HEK293 (cell line): ENCODE data around the gene EGFL8.

Source experiments
- ZBTB8A ChIP-seq: fragments of 450-650 bp; formaldehyde crosslinking; IDR thresholded peaks from 2 replicates; pipeline ENCODE4 v1.5.1; 2016; ENCODE audit warnings: missing biosample characterization, missing genetic modification characterization
- ZNF350 ChIP-seq: fragments of 450-650 bp; formaldehyde crosslinking; IDR thresholded peaks from 2 replicates; pipeline ENCODE4 v1.5.0; 2017; ENCODE audit warnings: missing biosample characterization, mild to moderate bottlenecking, missing genetic modification characterization

- TF ChIP-seq ZBTB8A (tag by site-specific recombination) (no peak), ZNF350 (tag by site-specific recombination) (no peak)
Observed at GRCh38 chr6:32191696-32192607, 27.6 kb downstream of the EGFL8 start.
